Right lobe of liver (tissue), 4 donors: ENCODE measurements around the gene PSMD5.

ENCODE experiments used
- CTCF ChIP-seq, 4 donors: fragments of 200-600 bp in 3 of 4; fragments of 450-650 bp in 1 of 4; IDR thresholded peaks; one replicate each; pipeline versions ENCODE4 v1.5.1 to v1.8.0; 2016 to 2022; ENCODE audit warnings: antibody characterized with exemption in 4 of 4, mild to moderate bottlenecking in 2 of 4
- POLR2A ChIP-seq: fragments of 450-650 bp; IDR thresholded peaks from one replicate; pipeline ENCODE4 v1.6.1; 2017; ENCODE audit warnings: antibody characterized with exemption, mild to moderate bottlenecking
- donor health status: DM: no; HTN: no; CAD: no.
- donor health status: DM: no; HTN: no; CAD: no.
- donor health status: DM: no; HTN: yes; CAD: no.

DNA sequence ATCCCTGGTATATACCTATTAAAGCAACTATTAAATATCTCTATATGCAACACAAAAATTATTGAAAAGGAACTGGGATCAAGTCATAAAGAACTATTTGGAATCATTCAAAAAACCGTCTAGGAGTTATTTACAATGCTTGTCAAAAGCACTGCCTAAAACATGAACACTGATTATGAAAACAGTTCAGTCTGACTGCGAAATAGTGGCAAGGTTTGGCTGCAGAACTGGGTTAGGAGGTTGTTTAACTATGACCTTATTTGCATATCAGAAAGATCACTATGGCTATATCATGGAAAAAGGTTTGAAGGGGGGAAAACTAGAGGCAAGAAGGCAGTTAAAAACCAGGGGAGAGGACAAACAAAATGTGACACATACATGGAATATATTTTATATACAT lies 61.5 kb downstream of the PSMD5 start:
- TF ChIP-seq POLR2A (no peak), CTCF (IDR thresholded peaks at IDR 0.05) (no peak)
